Measurements from ENCODE around the gene EML2. TPM values are rescaled to one million over a fixed set of nuclear protein-coding genes. Genes with fewer than 3 reads are reported as not detected.

EML2 gene
- total RNA-seq, 2 donors from 2014 or later: 25.7 to 60.6 TPM

DNA sequence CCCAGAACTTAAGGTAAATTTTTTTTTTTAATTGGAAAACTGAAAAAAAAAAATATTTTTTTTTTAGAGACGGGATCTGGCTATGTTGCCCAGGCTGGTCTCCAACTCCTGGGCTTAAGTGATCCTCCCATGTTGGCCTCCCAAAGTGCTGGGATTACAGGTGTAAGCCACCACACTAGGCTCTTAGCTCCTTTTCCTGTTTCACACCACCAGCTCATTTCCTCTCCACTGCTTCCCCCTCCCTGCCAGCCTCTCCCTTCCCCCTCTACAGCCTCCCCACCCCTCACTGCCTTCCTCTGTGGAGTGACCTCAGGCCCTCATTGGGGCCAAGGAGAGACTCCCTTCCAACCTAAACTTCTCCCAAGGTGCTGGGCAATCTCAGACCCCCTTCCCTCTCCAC is 24.6 kb upstream of the EML2 start:
- intact Hi-C loops (cut with DNase I): no loop called here
- Histone ChIP-seq H3K9me3 (no peaks in the 10 kb centered on the region), H3K36me3 (replicated peaks in 1 of 2; ENCODE audit: insufficient read depth in 1 of 2, low read depth in 2 of 2) (no peaks in the 10 kb centered on the region), H3K4me3 (no peak overlapping the region), H3K27ac (no peak overlapping the region), H3K27me3 (no peaks in the 10 kb centered on the region), H3K4me1 (peaks cover 17% of the 10 kb centered on the region)
- WGBS, 2 donors: 87 to 100% methylated on average over 1 of the region's 1 CpG
- ATAC-seq: no peak
- DNase-seq: no peak
- TF ChIP-seq, protein P1, sequence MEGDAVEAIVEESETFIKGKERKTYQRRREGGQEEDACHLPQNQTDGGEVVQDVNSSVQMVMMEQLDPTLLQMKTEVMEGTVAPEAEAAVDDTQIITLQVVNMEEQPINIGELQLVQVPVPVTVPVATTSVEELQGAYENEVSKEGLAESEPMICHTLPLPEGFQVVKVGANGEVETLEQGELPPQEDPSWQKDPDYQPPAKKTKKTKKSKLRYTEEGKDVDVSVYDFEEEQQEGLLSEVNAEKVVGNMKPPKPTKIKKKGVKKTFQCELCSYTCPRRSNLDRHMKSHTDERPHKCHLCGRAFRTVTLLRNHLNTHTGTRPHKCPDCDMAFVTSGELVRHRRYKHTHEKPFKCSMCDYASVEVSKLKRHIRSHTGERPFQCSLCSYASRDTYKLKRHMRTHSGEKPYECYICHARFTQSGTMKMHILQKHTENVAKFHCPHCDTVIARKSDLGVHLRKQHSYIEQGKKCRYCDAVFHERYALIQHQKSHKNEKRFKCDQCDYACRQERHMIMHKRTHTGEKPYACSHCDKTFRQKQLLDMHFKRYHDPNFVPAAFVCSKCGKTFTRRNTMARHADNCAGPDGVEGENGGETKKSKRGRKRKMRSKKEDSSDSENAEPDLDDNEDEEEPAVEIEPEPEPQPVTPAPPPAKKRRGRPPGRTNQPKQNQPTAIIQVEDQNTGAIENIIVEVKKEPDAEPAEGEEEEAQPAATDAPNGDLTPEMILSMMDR (IDR thresholded peaks at IDR 0.05): no peak
- no peak for TF ChIP-seq POLR2A (IDR thresholded peaks at IDR 0.05)

DNA sequence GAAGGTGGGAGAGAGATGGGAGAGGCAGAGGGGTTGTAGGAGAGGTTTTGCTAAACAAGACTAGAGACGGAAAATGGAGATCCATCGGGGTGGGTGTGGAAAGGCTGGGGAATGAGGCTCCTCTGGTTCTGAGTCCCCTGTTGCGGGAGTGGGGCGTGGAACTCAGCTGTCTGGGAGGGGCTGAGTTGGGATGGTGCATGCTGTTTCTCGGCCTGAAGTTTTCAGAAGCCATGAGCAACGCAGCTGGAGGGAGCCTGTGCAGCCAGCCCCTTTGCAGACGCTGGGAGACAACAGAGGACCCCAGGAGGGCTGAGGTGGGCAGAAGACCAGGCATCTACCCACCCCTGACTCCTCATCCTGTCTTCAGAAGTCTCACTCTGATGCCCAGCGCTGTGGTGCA is 21.4 kb upstream of the EML2 start:
- WGBS, 2 donors: 45 to 56% methylated on average over 6 to 8 of the region's 8 CpGs
- Histone ChIP-seq H3K9me3 (no peaks in the 10 kb centered on the region), H3K27ac (no peak overlapping the region), H3K27me3 (no peaks in the 10 kb centered on the region), H3K36me3 (replicated peaks in 1 of 2; ENCODE audit: insufficient read depth in 1 of 2, low read depth in 2 of 2) (no peaks in the 10 kb centered on the region), H3K4me3 (no peak overlapping the region), H3K4me1 (no peaks in the 10 kb centered on the region)
- ATAC-seq: no peak
- intact Hi-C loops (cut with DNase I): no loop called here
- no peak for DNase-seq
- TF ChIP-seq POLR2A (IDR thresholded peaks at IDR 0.05): no peak
- TF ChIP-seq, protein P1 (IDR thresholded peaks at IDR 0.05): no peak

GRCh38 chr19:45659096-45659729 is 20.0 kb upstream of the EML2 start:
- WGBS, 2 donors: 66 to 68% methylated on average over 6 of the region's 6 CpGs
- Histone ChIP-seq H3K9me3 (no peaks in the 10 kb centered on the region), H3K4me3 (no peak overlapping the region), H3K27ac (no peak overlapping the region), H3K27me3 (no peaks in the 10 kb centered on the region), H3K36me3 (replicated peaks in 1 of 2; ENCODE audit: insufficient read depth in 1 of 2, low read depth in 2 of 2) (no peaks in the 10 kb centered on the region), H3K4me1 (no peaks in the 10 kb centered on the region)
- ATAC-seq: no peak
- TF ChIP-seq, protein P1 (IDR thresholded peaks at IDR 0.05): no peak
- TF ChIP-seq POLR2A (IDR thresholded peaks at IDR 0.05): no peak
- no peak for DNase-seq
- intact Hi-C loops (cut with DNase I): no loop called here

- 48 to 50% methylated on average over 11 to 14 of the region's 14 CpGs for WGBS, 2 donors
- TF ChIP-seq, protein P1 (IDR thresholded peaks at IDR 0.05): no peak
- TF ChIP-seq POLR2A (IDR thresholded peaks at IDR 0.05): no peak
- DNase-seq (peak in 2 of 4 donors; percentile 39 to 45), ATAC-seq (peak; percentile 12)
- H3K9me3 ChIP-seq: no peaks in the 10 kb centered on the region
- H3K27me3 ChIP-seq: no peaks in the 10 kb centered on the region
- H3K4me1 ChIP-seq: no peaks in the 10 kb centered on the region
- intact Hi-C loops (cut with DNase I): no loop called here
- no peaks in the 10 kb centered on the region for H3K36me3 ChIP-seq (replicated peaks in 1 of 2; ENCODE audit: insufficient read depth in 1 of 2, low read depth in 2 of 2)
- no peak overlapping the region for H3K4me3 ChIP-seq
- no peak overlapping the region for H3K27ac ChIP-seq
Measured at GRCh38 chr19:45657520-45658167, 18.4 kb upstream of the EML2 start.

- no peak for DNase-seq
- Histone ChIP-seq H3K4me3 (no peak overlapping the region), H3K36me3 (replicated peaks in 1 of 2; ENCODE audit: insufficient read depth in 1 of 2, low read depth in 2 of 2) (no peaks in the 10 kb centered on the region), H3K27ac (no peak overlapping the region), H3K4me1 (no peaks in the 10 kb centered on the region), H3K27me3 (no peaks in the 10 kb centered on the region), H3K9me3 (no peaks in the 10 kb centered on the region)
- TF ChIP-seq, protein P1 (IDR thresholded peaks at IDR 0.05): no peak
- TF ChIP-seq POLR2A (IDR thresholded peaks at IDR 0.05): no peak
- intact Hi-C loops (cut with DNase I): no loop called here
- 60 to 100% methylated on average over 1 to 3 of the region's 3 CpGs for WGBS, 2 donors
- no peak for ATAC-seq
Measured at GRCh38 chr19:45655073-45655472, 15.9 kb upstream of the EML2 start.
